WERI-Rb-1 (cell line): ENCODE results near the gene DYNLT2.
"Not testable (repeated sequence)": the region's sequence is repeated elsewhere in the genome, so short reads cannot be mapped to it uniquely, and the experiment has no call there.

Source experiments
- DNase-seq: peaks from one replicate; pipeline ENCODE4 v3.0.0-alpha.2; 2020
- H3K27ac ChIP-seq: fragments of 250-450 bp; sonication (Bioruptor Pico); 2 replicates; pipeline ENCODE4 v1.5.1; 2020; ENCODE audit warnings: mild to moderate bottlenecking, moderate library complexity
- H3K27me3 ChIP-seq: fragments of 250-450 bp; sonication (Bioruptor Pico); 2 replicates; pipeline ENCODE4 v1.5.1; 2021; ENCODE audit warnings: mild to moderate bottlenecking, low read depth, moderate library complexity; ENCODE audit not compliant: insufficient read depth, severe bottlenecking
- H3K36me3 ChIP-seq: fragments of 250-450 bp; sonication (Bioruptor Pico); 2 replicates; pipeline ENCODE4 v1.5.1; 2020; ENCODE audit warnings: mild to moderate bottlenecking, moderate library complexity
- H3K4me3 ChIP-seq: 2 replicates; pipeline ENCODE4 v1.5.1; 2011; ENCODE audit warnings: low read depth, mild to moderate bottlenecking, control low read depth, low read length
- H3K9me3 ChIP-seq: fragments of 250-450 bp; sonication (Bioruptor Pico); 2 replicates; pipeline ENCODE4 v1.5.1; 2021; ENCODE audit warnings: mild to moderate bottlenecking, moderate library complexity; ENCODE audit not compliant: severe bottlenecking
- CTCF ChIP-seq: IDR thresholded peaks from 2 replicates; pipeline ENCODE4 v1.5.1; 2011; ENCODE audit warnings: low read depth, mild to moderate bottlenecking, control low read depth, inconsistent platforms, low read length

DYNLT2 gene

GRCh38 chr6:169776379-169776778 lies 25.0 kb upstream of the DYNLT2 start:
- Histone ChIP-seq H3K27me3 (no peaks in the 10 kb centered on the region), H3K36me3 (no peaks in the 10 kb centered on the region; the same call in none of the 2 replicates), H3K4me3 (no peak overlapping the region), H3K9me3 (no peaks in the 10 kb centered on the region), H3K27ac (no peak overlapping the region)
- TF ChIP-seq CTCF: 0 out of 2 replicates have a peak, but pooled peaks have one; percentile 10
- DNase-seq: no peak

GRCh38 chr6:169775321-169775720 lies 23.9 kb upstream of the DYNLT2 start:
- DNase-seq: no peak
- Histone ChIP-seq H3K27ac (no peak overlapping the region), H3K4me3 (no peak overlapping the region), H3K36me3 (no peaks in the 10 kb centered on the region; the same call in none of the 2 replicates), H3K27me3 (no peaks in the 10 kb centered on the region), H3K9me3 (no peaks in the 10 kb centered on the region)
- TF ChIP-seq CTCF: no peak

GRCh38 chr6:169774347-169774746 lies 23.0 kb upstream of the DYNLT2 start:
- Histone ChIP-seq H3K36me3 (no peaks in the 10 kb centered on the region; the same call in none of the 2 replicates), H3K9me3 (no peaks in the 10 kb centered on the region)
- no peak for TF ChIP-seq CTCF

GRCh38 chr6:169766921-169767736 lies 15.8 kb upstream of the DYNLT2 start:
- no peak for DNase-seq
- no peaks in the 10 kb centered on the region for H3K27me3 ChIP-seq
- TF ChIP-seq CTCF: no peak

More at GRCh38 chr6:169774347-169774746, 23.0 kb upstream of the DYNLT2 start:
- H3K27me3 ChIP-seq: no peaks in the 10 kb centered on the region
- H3K27ac ChIP-seq: no peak overlapping the region
- no peak overlapping the region for H3K4me3 ChIP-seq
- no peak for DNase-seq

GRCh38 chr6:169766232-169766631 lies 14.9 kb upstream of the DYNLT2 start:
- Histone ChIP-seq H3K27ac (no peak overlapping the region), H3K27me3 (no peaks in the 10 kb centered on the region), H3K9me3 (no peaks in the 10 kb centered on the region), H3K36me3 (peaks cover 4% of the 10 kb centered on the region; the same call in 1 of the 2 replicates), H3K4me3 (no peak overlapping the region)
- DNase-seq: no peak
- TF ChIP-seq CTCF: no peak

More at GRCh38 chr6:169766921-169767736, 15.8 kb upstream of the DYNLT2 start:
- H3K4me3 ChIP-seq: no peak overlapping the region
- no peaks in the 10 kb centered on the region for H3K9me3 ChIP-seq
- H3K36me3 ChIP-seq: peaks cover 4% of the 10 kb centered on the region
- no peak overlapping the region for H3K27ac ChIP-seq

GRCh38 chr6:169765789-169766188 lies 14.4 kb upstream of the DYNLT2 start:
- not testable (repeated sequence) for H3K9me3 ChIP-seq, H3K27me3 ChIP-seq, H3K27ac ChIP-seq, DNase-seq, H3K4me3 ChIP-seq, H3K36me3 ChIP-seq
